GM23338 (cell line): ENCODE measurements around the gene CACNA1S. TPM values are rescaled to one million over a fixed set of nuclear protein-coding genes. Genes with fewer than 3 reads are reported as not detected.

Experiments used
- ATAC-seq: fragments of 200-7000 bp; cut with Tn5 transposase; 3 replicates; pipeline ENCODE4 v1.9.1; 2020
- DNase-seq: peaks from one replicate; pipeline ENCODE4 v3.0.0-alpha.2; 2015; ENCODE audit warnings: low spot score
- H2AFZ ChIP-seq: fragments of 200-600 bp; sonication (generic); 2 replicates; pipeline ENCODE4 v1.8.0; 2016; ENCODE audit warnings: antibody characterized with exemption, mild to moderate bottlenecking, moderate library complexity
- H3F3A ChIP-seq: fragments of 200-600 bp; sonication (generic); replicated peaks from 2 replicates; pipeline ENCODE4 v1.8.0; 2017; ENCODE audit warnings: antibody characterized with exemption, mixed run types, low read depth
- H3K27ac ChIP-seq: fragments of 200-600 bp; sonication (generic); 2 replicates; pipeline ENCODE4 v1.6.1; 2016; ENCODE audit warnings: low read depth
- H3K27me3 ChIP-seq: fragments of 200-600 bp; sonication (generic); 2 replicates; pipeline ENCODE4 v1.8.0; 2016; ENCODE audit warnings: mild to moderate bottlenecking, mixed run types, moderate library complexity; ENCODE audit not compliant: insufficient read depth
- H3K36me3 ChIP-seq: fragments of 200-600 bp; sonication (generic); 2 replicates; pipeline ENCODE4 v1.8.0; 2016; ENCODE audit warnings: mild to moderate bottlenecking; ENCODE audit not compliant: insufficient read depth
- H3K4me1 ChIP-seq: fragments of 200-600 bp; sonication (generic); 2 replicates; pipeline ENCODE4 v1.8.0; 2016; ENCODE audit warnings: mild to moderate bottlenecking, moderate library complexity; ENCODE audit not compliant: insufficient read depth
- H3K4me2 ChIP-seq: fragments of 200-600 bp; sonication (generic); 2 replicates; pipeline ENCODE4 v1.7.1; 2017; ENCODE audit warnings: mixed run types
- H3K4me3 ChIP-seq: fragments of 200-600 bp; sonication (generic); 2 replicates; pipeline ENCODE4 v1.6.1; 2016; ENCODE audit warnings: mixed run types
- H3K79me2 ChIP-seq: fragments of 200-600 bp; sonication (generic); replicated peaks from 2 replicates; pipeline ENCODE4 v1.8.0; 2017; ENCODE audit warnings: mild to moderate bottlenecking; ENCODE audit not compliant: insufficient read depth
- H3K9me2 ChIP-seq: fragments of 200-600 bp; sonication (generic); 2 replicates; pipeline ENCODE4 v1.8.0; 2017; ENCODE audit not compliant: insufficient read depth
- H4K20me1 ChIP-seq: fragments of 200-600 bp; sonication (generic); replicated peaks from 2 replicates; pipeline ENCODE4 v1.8.0; 2017; ENCODE audit warnings: mild to moderate bottlenecking; ENCODE audit not compliant: insufficient read depth
- H3K27ac Mint-ChIP-seq: 2 replicates; pipeline ENCODE4 v1.8.0; 2020; ENCODE audit warnings: inconsistent platforms, mild to moderate bottlenecking, moderate library complexity, mixed read lengths
- H3K27me3 Mint-ChIP-seq: 3 replicates; pipeline ENCODE4 v1.8.0; 2022; ENCODE audit warnings: low read depth, mild to moderate bottlenecking, moderate library complexity, mixed read lengths, inconsistent platforms; ENCODE audit not compliant: insufficient read depth, poor library complexity
- H3K36me3 Mint-ChIP-seq: 3 replicates; pipeline ENCODE4 v1.8.0; 2021; ENCODE audit warnings: low read depth, mild to moderate bottlenecking, inconsistent platforms, moderate library complexity, mixed read lengths
- H3K4me1 Mint-ChIP-seq: 3 replicates; pipeline ENCODE4 v1.8.0; 2020; ENCODE audit warnings: mild to moderate bottlenecking, inconsistent platforms, mixed read lengths
- H3K4me3 Mint-ChIP-seq: 3 replicates; pipeline ENCODE4 v1.8.0; 2021; ENCODE audit warnings: moderate library complexity, mild to moderate bottlenecking, inconsistent platforms, mixed read lengths
- H3K9me3 Mint-ChIP-seq: 3 replicates; pipeline ENCODE4 v1.8.0; 2020; ENCODE audit warnings: moderate library complexity, mild to moderate bottlenecking, inconsistent platforms, mixed read lengths
- CREB1 ChIP-seq: fragments of 250-450 bp; sonication (Bioruptor Pico); IDR thresholded peaks from 2 replicates; pipeline ENCODE4 v1.5.0; 2020; ENCODE audit warnings: low read depth, mild to moderate bottlenecking, moderate library complexity
- EZH2 ChIP-seq: fragments of 200-600 bp; sonication (generic); IDR thresholded peaks from one replicate; pipeline ENCODE4 v1.8.0; 2017; ENCODE audit warnings: antibody characterized with exemption, mild to moderate bottlenecking, low read depth; ENCODE audit not compliant: unreplicated experiment
- EZH2phosphoT487 ChIP-seq: fragments of 200-600 bp; sonication (generic); IDR thresholded peaks from one replicate; pipeline ENCODE4 v1.8.1; 2018; ENCODE audit warnings: antibody characterized with exemption; ENCODE audit not compliant: unreplicated experiment
- JUNB ChIP-seq: IDR thresholded peaks from one replicate; pipeline ENCODE4 v1.6.1; 2016; ENCODE audit warnings: antibody characterized with exemption; ENCODE audit not compliant: unreplicated experiment
- NANOG ChIP-seq: IDR thresholded peaks from 2 replicates; pipeline ENCODE4 v1.6.1; 2016; ENCODE audit warnings: antibody characterized with exemption, borderline replicate concordance
- STAT1 ChIP-seq: IDR thresholded peaks from one replicate; pipeline ENCODE4 v1.6.1; 2016; ENCODE audit warnings: antibody characterized with exemption; ENCODE audit not compliant: unreplicated experiment
- ZNF114 ChIP-seq: fragments of 250-450 bp; sonication (Bioruptor Pico); IDR thresholded peaks from 2 replicates; pipeline ENCODE4 v1.5.0; 2020; ENCODE audit warnings: mild to moderate bottlenecking, moderate library complexity
- ZNF331 ChIP-seq: fragments of 250-450 bp; sonication (Bioruptor Pico); IDR thresholded peaks from 2 replicates; pipeline ENCODE4 v1.5.0; 2020; ENCODE audit warnings: low read depth, mild to moderate bottlenecking, moderate library complexity
- polyA plus RNA-seq: library from polyadenylated mRNA; unstranded; fragments of >200 nt; fragmentation: Nextera tagmentation; extraction: Ambion mirVana; gene quantifications from 2 replicates; pipeline ENCODE4 v1.2.1, GENCODE V29; 2016
- total RNA-seq: library from RNA; depleted of rRNA; stranded (reverse); fragments of >200 nt; shearing (Covaris generic); gene quantifications from 2 replicates; pipeline ENCODE4 v1.2.3, GENCODE V29; 2014
- TF ChIP-seq, protein P1 (sequence below), 2 experiments: fragments of 200-600 bp in 1 of 2; sonication (generic) in 1 of 2; conservative IDR thresholded peaks; 2 replicates each; pipeline versions ENCODE4 v1.5.1 to v1.6.1; 2016 to 2017; ENCODE audit warnings: antibody characterized with exemption in 2 of 2, low read depth in 2 of 2, mild to moderate bottlenecking in 2 of 2, moderate library complexity in 1 of 2
- TF ChIP-seq, protein P2 (sequence below): IDR thresholded peaks from 2 replicates; pipeline ENCODE4 v1.6.1; 2016; ENCODE audit warnings: antibody characterized with exemption
- TF ChIP-seq, protein P3 (sequence below): fragments of 250-450 bp; sonication (Bioruptor Pico); IDR thresholded peaks from 2 replicates; pipeline ENCODE4 v1.5.0; 2020; ENCODE audit warnings: mild to moderate bottlenecking, moderate library complexity
- TF ChIP-seq, protein P4 (sequence below): IDR thresholded peaks from one replicate; pipeline ENCODE4 v1.6.1; 2018; ENCODE audit warnings: antibody characterized with exemption; ENCODE audit not compliant: unreplicated experiment

The CACNA1S gene
- total and polyA plus RNA-seq, 2 experiments from 2014 or later: 0.03 TPM; not detected in 1

DNA sequence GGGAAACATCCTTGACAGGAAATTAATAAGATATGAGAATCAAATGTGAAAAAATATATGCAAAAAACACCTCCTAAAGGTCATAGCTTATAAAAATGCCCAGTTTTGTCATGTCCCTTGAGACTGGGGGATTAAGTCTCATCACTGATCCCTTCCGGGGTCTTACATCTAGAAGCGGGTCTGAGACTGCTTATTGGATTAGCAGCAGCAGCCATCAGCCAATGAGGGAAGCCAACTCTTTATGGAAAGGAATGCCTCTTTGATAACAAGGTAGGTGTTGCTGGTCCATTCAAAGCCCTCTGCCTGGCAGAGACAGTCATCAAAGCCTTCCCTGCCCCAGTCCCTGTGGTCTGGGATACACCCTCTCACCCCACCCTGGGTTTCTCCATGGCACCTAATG lies 3.9 kb upstream of the CACNA1S start (continued):
- TF ChIP-seq, protein P1, sequence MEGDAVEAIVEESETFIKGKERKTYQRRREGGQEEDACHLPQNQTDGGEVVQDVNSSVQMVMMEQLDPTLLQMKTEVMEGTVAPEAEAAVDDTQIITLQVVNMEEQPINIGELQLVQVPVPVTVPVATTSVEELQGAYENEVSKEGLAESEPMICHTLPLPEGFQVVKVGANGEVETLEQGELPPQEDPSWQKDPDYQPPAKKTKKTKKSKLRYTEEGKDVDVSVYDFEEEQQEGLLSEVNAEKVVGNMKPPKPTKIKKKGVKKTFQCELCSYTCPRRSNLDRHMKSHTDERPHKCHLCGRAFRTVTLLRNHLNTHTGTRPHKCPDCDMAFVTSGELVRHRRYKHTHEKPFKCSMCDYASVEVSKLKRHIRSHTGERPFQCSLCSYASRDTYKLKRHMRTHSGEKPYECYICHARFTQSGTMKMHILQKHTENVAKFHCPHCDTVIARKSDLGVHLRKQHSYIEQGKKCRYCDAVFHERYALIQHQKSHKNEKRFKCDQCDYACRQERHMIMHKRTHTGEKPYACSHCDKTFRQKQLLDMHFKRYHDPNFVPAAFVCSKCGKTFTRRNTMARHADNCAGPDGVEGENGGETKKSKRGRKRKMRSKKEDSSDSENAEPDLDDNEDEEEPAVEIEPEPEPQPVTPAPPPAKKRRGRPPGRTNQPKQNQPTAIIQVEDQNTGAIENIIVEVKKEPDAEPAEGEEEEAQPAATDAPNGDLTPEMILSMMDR (conservative IDR thresholded peaks at IDR 0.05; ENCODE audit: low read depth in 2 of 2): no peak

DNA sequence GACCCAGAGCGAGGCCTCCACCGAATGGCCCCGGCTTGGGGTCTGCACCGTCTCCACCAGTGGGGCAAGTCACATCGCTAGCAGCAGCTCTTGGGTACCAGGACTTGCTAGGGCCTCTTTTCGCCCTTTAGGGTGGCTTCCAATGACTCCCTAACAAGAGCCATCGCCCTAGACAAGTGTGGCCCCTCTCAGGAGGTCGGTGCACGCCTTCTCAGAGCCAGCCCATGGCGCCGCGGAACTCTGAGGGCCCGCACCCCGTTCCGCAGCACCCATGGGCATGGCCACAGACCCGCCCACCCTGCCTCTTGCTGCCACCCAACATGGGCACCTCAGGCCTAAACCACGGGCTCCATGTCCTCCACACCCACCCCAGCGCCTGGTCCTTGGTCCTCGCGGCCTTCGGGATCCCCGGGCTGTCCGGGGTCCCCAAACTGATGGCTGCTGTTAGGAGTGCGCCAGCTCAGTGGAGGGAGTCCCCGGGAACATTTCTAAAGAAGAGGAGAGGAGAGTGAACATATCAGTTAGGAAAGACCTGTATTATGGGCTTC lies 3.2 kb upstream of the CACNA1S start:
- Mint-ChIP-seq H3K27ac (no peak overlapping the region), H3K4me1 (peaks cover 10% of the 10 kb centered on the region; the same call in 2 of the 3 replicates), H3K36me3 (no peaks in the 10 kb centered on the region), H3K9me3 (no peaks in the 10 kb centered on the region), H3K4me3 (no peak overlapping the region), H3K27me3 (peaks cover 43% of the 10 kb centered on the region)
- no peaks in the 10 kb centered on the region for H3F3A ChIP-seq
- ATAC-seq: no peak
- H3K27me3 ChIP-seq: peaks cover 40% of the 10 kb centered on the region
- peak overlapping the region; percentile 94 for H3K4me2 ChIP-seq
- H4K20me1 ChIP-seq: no peaks in the 10 kb centered on the region; the same call in 1 of the 2 replicates
- DNase-seq: no peak
- H3K4me3 ChIP-seq: peak overlapping the region; percentile 79
- H3K27ac ChIP-seq: no peak overlapping the region
- H2AFZ ChIP-seq: 0 out of 2 replicates have a peak overlapping the region, but pooled peaks have one; percentile 99
- no peaks in the 10 kb centered on the region for H3K79me2 ChIP-seq
- no peaks in the 10 kb centered on the region for H3K36me3 ChIP-seq
- no peaks in the 10 kb centered on the region for H3K9me2 ChIP-seq
- peaks cover 5% of the 10 kb centered on the region for H3K4me1 ChIP-seq
- TF ChIP-seq ZNF114 (no peak), JUNB (no peak), ZNF331 (CRISPR knock-in tag) (no peak), EZH2phosphoT487 (no peak), EZH2 (no peak), STAT1 (no peak), NANOG (no peak), CREB1 (CRISPR knock-in tag) (no peak)
- TF ChIP-seq, protein P2, sequence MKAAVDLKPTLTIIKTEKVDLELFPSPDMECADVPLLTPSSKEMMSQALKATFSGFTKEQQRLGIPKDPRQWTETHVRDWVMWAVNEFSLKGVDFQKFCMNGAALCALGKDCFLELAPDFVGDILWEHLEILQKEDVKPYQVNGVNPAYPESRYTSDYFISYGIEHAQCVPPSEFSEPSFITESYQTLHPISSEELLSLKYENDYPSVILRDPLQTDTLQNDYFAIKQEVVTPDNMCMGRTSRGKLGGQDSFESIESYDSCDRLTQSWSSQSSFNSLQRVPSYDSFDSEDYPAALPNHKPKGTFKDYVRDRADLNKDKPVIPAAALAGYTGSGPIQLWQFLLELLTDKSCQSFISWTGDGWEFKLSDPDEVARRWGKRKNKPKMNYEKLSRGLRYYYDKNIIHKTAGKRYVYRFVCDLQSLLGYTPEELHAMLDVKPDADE: no peak
- TF ChIP-seq, protein P3, sequence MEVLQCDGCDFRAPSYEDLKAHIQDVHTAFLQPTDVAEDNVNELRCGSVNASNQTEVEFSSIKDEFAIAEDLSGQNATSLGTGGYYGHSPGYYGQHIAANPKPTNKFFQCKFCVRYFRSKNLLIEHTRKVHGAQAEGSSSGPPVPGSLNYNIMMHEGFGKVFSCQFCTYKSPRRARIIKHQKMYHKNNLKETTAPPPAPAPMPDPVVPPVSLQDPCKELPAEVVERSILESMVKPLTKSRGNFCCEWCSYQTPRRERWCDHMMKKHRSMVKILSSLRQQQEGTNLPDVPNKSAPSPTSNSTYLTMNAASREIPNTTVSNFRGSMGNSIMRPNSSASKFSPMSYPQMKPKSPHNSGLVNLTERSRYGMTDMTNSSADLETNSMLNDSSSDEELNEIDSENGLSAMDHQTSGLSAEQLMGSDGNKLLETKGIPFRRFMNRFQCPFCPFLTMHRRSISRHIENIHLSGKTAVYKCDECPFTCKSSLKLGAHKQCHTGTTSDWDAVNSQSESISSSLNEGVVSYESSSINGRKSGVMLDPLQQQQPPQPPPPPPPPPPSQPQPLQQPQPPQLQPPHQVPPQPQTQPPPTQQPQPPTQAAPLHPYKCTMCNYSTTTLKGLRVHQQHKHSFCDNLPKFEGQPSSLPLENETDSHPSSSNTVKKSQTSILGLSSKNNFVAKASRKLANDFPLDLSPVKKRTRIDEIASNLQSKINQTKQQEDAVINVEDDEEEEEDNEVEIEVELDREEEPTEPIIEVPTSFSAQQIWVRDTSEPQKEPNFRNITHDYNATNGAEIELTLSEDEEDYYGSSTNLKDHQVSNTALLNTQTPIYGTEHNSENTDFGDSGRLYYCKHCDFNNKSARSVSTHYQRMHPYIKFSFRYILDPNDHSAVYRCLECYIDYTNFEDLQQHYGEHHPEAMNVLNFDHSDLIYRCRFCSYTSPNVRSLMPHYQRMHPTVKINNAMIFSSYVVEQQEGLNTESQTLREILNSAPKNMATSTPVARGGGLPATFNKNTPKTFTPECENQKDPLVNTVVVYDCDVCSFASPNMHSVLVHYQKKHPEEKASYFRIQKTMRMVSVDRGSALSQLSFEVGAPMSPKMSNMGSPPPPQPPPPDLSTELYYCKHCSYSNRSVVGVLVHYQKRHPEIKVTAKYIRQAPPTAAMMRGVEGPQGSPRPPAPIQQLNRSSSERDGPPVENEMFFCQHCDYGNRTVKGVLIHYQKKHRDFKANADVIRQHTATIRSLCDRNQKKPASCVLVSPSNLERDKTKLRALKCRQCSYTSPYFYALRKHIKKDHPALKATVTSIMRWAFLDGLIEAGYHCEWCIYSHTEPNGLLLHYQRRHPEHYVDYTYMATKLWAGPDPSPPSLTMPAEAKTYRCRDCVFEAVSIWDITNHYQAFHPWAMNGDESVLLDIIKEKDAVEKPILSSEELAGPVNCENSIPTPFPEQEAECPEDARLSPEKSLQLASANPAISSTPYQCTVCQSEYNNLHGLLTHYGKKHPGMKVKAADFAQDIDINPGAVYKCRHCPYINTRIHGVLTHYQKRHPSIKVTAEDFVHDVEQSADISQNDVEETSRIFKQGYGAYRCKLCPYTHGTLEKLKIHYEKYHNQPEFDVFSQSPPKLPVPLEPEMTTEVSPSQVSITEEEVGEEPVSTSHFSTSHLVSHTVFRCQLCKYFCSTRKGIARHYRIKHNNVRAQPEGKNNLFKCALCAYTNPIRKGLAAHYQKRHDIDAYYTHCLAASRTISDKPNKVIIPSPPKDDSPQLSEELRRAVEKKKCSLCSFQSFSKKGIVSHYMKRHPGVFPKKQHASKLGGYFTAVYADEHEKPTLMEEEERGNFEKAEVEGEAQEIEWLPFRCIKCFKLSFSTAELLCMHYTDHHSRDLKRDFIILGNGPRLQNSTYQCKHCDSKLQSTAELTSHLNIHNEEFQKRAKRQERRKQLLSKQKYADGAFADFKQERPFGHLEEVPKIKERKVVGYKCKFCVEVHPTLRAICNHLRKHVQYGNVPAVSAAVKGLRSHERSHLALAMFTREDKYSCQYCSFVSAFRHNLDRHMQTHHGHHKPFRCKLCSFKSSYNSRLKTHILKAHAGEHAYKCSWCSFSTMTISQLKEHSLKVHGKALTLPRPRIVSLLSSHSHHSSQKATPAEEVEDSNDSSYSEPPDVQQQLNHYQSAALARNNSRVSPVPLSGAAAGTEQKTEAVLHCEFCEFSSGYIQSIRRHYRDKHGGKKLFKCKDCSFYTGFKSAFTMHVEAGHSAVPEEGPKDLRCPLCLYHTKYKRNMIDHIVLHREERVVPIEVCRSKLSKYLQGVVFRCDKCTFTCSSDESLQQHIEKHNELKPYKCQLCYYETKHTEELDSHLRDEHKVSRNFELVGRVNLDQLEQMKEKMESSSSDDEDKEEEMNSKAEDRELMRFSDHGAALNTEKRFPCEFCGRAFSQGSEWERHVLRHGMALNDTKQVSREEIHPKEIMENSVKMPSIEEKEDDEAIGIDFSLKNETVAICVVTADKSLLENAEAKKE: no peak
- TF ChIP-seq, protein P4, sequence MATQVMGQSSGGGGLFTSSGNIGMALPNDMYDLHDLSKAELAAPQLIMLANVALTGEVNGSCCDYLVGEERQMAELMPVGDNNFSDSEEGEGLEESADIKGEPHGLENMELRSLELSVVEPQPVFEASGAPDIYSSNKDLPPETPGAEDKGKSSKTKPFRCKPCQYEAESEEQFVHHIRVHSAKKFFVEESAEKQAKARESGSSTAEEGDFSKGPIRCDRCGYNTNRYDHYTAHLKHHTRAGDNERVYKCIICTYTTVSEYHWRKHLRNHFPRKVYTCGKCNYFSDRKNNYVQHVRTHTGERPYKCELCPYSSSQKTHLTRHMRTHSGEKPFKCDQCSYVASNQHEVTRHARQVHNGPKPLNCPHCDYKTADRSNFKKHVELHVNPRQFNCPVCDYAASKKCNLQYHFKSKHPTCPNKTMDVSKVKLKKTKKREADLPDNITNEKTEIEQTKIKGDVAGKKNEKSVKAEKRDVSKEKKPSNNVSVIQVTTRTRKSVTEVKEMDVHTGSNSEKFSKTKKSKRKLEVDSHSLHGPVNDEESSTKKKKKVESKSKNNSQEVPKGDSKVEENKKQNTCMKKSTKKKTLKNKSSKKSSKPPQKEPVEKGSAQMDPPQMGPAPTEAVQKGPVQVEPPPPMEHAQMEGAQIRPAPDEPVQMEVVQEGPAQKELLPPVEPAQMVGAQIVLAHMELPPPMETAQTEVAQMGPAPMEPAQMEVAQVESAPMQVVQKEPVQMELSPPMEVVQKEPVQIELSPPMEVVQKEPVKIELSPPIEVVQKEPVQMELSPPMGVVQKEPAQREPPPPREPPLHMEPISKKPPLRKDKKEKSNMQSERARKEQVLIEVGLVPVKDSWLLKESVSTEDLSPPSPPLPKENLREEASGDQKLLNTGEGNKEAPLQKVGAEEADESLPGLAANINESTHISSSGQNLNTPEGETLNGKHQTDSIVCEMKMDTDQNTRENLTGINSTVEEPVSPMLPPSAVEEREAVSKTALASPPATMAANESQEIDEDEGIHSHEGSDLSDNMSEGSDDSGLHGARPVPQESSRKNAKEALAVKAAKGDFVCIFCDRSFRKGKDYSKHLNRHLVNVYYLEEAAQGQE: no peak
